HG02943 (cell line): ENCODE measurements around the gene EYS.
"Not testable (repeated sequence)": the region's sequence is repeated elsewhere in the genome, so short reads cannot be mapped to it uniquely, and the experiment has no call there.

Experiments used
- ATAC-seq: cut with Tn5 transposase; IDR thresholded peaks from one replicate; pipeline ENCODE4 v1.9.1; 2021; ENCODE audit warnings: mild to moderate bottlenecking, low read depth, moderate library complexity; ENCODE audit not compliant: unreplicated experiment

Gene EYS

DNA sequence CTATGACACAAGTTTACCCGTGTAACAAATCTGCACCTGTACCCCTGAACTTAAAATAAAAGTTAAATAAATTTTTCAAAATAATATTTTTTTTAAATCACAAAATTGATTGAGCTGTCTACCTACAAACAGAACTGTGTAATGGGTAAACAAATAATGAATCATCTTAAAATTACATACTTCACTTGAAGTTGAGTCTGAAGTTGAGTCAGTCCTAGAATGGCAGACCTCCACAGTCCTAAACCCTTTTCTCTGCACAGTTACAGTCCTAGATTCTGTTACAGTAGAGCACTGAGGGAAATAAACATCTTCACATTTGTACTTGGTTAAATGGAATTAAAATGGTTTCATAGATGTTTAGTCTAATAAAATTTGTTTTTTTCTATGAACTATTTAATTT lies 1190.6 kb downstream of the EYS start:
- no peak for ATAC-seq

DNA sequence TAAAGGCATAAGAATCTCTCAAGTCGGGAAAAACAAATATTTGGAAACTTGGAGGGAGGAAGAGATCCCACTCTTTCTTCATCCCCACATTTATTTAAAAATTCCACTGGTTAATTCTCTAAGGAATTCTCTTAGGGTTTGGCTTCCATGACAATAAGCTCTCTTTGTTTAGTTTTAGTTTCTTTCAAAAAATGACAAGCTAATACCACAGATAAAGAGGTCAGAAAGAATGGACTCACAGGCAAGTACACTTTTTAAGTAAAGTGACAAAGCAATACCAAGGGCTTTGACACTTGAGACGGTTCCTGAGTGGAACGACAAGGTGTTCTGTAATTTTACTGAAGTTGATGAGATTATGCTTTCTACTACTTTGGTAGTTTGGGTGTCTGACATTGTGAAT lies 1199.4 kb downstream of the EYS start:
- ATAC-seq: no peak

DNA sequence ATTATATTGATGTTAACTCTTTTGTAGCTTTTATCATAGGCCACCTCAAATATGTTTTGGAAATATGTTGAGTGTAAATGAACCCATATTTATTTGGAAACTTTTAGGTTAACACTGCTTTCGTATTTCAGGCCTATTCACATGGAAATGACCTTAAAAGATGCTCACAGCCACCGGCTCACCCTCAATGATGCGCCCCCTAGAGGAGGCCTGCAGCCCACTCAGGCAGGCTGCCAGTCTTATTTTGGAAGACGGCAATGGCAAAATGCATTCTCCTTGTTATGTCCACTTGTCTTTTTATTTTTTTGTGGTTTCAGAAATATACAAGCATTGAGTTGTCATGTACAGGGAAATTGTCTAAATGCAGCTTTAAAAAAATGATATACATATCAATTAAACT lies 1201.7 kb downstream of the EYS start:
- no peak for ATAC-seq

DNA sequence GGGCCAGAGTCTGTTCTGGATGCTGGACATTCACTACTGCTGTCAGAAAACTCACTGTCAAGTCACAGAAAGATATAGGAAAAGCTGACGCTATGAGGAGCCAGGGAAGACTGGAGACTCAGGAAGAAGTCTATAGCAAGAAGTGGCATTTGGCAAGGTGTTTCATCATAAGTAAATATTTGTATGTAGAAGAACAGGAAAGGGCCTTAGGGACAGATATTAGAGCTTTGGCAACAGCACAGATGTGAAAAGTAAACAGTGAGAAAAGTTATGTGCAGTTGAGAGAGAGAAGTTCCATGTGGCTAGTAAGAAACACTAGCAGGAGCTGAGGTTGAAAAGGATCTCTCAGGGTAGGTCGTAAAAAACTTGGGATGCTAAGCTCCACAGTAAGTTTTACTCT lies 1202.5 kb downstream of the EYS start:
- no peak for ATAC-seq

DNA sequence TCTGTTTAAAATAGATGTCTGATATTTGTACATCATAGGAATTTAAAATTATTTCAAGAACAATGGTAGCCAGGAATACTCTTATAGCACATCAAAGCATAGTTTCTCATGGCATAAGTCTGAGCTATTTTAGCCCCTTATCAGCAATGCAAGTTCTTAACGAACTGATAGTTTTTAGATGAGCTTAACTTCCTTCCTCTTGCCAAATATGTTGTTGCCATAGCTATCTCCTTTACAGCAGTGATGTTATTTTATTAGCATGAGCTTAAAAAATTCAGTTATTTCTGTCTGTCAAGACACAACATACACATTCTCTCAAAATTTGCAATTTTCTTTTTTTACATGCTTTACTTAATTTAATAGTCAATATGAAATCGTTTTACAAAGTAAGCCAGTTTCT lies 1204.2 kb downstream of the EYS start:
- no peak for ATAC-seq

DNA sequence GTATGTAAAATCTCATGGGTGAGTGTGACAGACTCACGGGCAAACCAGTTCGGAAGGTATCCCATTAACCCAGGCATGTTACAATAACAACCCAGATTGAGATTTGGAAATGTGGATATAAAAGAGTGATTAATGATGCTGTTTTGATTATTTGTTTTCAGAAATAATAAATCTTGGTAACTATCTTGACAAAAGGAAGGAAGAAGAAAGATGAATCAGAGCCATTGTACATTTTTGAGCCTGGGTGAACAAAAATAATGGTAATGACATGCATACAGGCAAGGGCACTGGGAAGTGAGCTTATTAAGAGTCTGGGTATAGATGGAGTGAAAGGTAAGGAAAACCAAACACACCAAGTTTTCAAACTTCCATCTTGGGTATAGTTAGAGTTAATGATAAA lies 1209.4 kb downstream of the EYS start:
- no peak for ATAC-seq

DNA sequence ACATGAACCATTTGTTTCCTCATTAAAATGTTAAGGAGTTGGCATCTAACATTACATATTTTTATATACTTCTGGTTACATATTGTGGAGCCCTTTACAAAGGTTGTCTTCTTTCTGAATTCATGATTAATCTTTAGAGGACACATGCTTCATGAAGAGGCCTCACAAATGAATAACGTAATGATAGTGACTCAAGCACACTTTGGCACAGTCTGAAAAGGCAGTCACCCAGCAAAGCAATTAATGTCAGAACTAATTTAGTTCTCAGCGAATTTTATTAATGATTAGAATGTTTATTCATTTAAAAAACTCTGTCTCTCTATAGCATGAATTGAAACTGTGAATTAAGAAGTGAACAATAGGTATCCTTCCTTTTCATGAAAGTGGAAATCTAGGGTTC lies 1217.3 kb downstream of the EYS start:
- ATAC-seq: no peak

DNA sequence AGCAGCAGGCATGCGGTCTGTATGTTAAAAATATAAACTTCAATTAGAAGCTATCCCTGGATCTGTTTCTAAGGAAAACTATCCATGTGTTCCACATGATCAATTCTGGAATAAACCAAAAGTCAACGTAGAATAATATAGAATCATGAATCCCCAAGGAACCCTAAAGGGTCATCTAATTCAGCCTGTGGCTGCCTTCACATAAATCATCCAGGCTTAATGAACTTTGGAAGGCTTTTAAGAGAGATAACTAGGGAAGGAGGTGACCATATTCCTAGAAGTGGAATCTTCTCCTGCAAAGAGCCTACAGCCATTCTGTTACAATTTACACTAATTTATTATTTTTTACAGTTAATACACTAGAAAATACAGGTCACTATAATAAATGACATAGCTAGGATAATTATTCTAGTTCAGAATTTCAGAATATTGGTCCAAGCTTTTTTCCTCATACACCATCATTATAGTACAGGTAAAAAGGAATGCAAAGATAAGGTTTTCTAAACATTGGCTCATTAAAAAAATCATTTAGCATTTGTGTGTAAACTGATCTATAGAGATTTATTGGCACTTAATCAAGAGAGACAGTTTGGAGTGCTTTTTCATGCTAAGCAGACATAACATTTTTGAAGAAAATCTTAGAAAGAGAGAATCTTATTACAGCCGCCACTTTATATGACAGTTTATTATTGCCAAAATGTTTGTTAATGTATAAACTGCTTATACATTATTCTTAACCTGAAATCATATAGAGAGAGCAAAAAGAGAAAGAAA lies 1220.3 kb downstream of the EYS start:
- ATAC-seq: no peak

DNA sequence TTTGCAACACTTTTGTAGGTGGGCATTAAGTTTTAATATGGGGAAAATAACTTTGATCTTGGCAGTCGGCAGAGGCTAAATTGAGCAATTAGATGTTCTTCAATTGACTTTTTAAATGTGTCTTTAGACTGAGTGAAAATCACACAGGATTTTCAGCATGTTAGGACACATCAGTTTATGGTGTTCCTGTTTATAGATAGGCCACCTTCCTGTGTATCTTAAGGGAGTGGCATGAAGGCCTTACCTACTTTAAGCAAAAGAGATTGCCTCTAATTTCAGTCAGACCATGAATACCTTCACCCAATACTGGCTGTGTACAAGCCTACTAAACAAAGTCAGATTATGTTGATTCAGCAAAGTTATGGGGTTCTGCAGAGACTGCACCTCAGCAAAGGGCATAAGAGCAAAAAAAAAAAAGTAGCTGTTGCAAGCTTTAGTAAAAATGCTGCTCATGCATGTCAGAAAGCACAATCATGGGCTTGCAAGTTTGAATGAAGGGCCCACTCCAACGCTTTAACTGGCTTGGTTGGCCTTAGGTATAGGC lies 1223.0 kb downstream of the EYS start:
- ATAC-seq: no peak

DNA sequence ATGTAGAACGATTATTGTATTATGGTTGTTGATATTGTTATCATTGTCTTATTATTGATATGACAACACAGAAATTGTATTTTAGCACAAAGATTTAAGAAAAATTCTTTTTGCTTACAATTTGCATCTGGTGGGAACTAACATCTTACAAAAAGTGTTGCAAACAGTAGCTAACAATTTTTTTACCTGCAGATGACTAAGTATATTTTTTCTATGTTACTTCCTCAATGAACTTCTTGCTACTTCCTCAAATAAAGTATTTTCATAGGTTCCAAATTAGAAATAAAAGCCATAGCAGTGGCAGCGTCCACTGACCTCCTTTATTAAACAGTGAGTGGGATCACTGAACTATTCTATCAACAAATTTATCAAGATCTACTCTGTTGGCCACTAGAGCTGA lies 1224.4 kb downstream of the EYS start:
- no peak for ATAC-seq

DNA sequence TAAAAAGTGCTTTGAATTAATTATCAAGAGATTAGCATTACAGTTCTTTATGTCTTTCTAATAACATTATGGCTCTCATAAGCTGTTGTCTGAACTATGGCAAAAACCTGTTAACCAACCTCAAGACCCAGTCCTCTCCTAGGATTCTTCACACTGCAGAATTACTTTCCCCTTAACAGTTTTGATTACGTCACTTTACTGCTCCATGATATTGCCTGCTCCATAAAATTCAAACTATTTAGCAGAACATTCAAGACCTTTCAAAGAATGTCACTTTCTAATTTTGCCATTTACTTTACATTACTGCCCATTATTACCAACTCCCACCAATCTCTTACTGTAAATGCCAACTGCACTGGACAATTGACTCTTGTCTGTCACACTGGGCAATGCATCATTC lies 1227.9 kb downstream of the EYS start:
- ATAC-seq: no peak

DNA sequence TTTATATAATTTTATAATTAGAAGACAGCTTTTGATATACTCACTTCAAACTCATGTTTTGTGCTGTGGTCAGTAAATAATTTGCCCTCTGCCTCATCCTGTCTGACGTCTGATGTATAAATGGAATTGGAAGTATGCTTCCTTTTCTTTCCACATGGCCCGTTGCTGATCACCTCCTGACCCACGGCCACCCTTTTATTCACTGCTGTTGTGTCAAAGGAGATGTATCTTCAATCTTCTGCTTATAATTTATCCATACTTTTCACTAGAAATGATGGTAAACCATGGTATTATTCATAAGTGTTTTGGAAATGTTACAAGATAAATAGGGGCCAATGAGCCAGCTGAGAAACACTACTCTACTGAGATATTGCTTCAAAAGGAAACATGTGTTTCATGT lies 1229.6 kb downstream of the EYS start:
- ATAC-seq: no peak

DNA sequence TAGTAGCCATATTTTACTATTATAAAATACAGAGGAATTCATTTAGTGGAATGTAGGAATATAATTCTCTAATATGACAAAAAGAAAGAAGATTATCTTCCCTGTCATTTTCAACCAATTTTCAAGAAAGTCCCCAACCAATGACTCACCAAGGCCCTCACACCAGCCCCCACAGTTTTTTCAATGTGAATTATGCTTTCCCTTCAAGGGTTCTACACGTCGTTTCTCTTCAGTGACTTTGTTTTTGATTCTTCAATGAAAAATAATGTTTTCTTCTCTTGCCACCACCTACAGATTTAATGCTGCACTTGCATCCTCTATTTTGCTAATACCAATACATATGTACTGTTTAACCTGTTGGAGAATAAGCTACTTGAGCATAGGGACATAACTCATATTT lies 1230.1 kb downstream of the EYS start:
- ATAC-seq: no peak

DNA sequence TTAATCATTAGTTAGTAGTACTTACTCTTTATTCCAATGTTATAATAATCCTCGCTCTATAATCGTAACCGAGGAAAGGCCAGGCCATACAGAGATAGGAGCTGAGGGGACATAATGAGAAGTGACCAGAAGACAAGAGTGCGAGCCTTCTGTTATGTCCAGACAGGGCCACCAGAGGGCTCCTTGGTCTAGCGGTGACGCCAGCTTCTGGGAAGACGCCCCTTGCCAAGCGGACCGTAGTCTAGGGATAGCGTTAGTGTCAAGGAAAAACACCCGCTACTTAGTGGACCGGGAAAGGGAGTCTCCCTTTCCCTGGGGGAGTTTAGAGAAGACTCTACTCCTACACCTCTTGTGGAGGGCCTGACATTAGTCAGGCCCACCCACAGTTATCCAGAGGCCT lies 1237.6 kb downstream of the EYS start:
- not testable (repeated sequence) for ATAC-seq

DNA sequence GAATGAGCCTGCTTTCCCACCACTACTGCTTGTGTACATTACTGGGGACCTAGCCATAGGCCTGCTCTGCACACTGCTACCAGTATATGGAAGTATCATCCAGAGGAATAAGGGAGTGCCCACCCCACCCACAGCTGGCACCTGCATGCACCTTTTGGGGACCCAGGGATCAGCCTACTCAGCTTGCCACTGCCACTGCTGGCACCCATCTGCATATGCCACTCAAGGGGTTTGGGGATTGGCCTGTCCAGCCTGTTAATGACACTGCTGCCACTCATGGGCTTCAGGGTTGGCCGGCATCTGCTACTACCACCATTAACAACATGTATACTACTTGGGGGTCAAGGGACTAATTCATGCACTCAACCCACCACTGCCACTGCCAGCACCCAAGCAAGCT lies 1239.4 kb downstream of the EYS start:
- no peak for ATAC-seq

DNA sequence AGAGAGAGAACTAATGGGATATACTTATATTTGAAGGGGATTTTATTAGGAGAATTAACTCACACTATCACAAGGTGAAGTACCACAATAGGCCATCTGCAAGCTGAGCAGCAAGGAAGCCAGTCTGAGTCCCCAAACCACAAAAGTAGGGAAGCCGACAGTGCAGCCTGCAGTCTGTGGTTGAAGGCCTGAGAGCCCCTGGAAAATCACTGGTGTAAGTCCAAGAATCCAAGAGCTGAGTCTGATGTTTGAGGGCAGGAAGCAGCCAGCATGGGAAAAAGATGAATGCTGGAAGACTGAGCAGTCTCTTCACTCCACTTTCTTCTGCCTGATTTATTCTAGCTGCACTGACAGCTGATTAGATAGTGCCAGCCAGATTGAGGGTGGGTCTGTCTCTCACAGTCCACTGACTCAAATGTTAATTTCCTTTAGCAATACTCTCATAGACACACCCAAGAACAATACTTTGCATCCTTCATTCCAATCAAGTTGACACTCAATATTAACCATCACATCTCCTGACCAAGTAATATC lies 1247.5 kb downstream of the EYS start:
- no peak for ATAC-seq

DNA sequence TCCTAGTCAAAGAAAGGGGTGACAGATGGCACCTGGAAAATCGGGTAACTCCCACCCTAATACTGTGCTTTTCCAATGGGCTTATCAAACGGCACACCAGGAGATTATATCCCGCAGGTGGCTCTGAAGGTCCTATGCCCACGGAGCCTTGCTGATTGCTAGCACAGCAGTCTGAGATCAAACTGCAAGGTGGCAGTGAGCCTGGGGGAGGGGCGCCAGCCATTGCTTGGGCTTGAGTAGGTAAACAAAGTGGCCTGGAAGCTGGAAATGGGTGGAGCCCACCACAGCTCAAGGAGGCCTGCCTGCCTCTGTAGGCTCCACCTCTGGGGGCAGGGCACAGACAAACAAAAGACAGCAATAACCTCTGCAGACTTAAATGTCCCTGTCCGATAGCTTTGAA lies 1258.9 kb downstream of the EYS start:
- not testable (repeated sequence) for ATAC-seq

DNA sequence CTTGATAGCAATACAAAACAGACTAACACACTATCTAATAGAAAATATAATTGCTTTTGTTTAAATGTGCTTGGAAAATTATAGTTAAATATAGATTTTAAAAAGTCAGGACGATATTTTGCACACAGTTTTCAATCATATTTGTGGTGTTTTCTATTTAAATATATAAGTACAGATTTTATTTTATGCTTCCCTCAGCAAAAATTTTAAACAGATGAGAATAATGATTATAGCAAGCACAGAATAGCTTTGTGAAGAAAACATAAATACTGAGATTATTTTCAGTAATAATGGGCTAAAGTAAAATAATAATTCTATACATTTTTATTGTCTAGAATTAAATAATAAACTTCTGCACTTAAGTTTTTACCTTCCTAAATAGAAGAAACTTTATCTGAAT lies 1262.0 kb downstream of the EYS start:
- ATAC-seq: no peak

DNA sequence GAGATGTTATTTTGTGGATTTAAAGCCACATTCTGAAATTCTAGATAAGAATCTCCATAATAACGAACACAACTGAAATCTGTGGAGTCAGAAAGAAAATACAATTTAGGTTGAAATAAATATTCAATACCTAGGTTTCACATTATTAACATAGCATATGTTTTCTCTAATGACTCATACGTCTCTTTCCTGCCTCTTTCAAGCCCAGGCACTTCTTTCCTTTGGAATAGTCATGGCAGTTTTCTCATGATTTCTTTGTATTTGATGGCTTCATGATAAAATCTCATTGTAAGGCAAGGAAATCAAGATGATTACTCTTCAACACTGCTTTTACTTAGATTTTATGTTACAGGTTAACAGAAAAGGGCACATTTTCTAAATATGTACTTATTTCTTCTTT lies 1267.8 kb downstream of the EYS start:
- ATAC-seq: no peak

DNA sequence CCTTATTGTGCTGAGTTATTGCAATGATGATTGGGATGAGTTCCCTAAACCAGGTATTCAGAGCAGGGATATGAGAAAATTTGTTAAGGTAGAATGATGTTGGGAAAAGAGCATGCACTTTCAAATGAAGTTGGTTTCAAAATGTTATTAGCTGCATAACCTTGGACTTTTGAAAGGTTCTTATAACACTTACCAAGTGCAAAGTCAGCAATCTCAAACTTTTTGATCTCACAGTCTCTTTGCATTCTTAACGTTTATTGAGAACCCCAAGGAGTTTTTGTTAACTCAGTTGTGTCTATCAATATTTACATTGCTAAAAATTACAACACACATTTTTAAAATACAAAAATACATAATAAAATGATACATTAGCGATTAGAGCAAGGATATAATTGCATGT lies 1269.0 kb downstream of the EYS start:
- ATAC-seq: no peak

DNA sequence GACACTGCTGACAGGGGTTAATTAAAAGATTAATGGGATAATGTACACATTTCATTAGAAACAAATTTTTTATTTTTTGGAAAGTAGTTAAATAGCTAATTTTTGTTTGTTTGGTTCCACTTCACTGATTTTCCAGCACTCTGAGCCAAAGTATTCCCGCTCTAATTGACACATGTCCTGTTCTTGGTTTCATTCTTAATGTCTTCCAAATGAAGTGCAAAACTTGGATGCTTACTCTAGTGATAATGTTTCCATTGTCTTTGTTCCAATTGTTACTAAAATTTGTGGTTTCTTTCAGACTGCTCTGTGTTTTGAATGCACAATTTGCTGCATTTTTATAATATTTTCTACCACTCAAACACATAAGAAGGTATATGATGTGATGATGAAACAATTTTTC lies 1277.1 kb downstream of the EYS start:
- no peak for ATAC-seq

DNA sequence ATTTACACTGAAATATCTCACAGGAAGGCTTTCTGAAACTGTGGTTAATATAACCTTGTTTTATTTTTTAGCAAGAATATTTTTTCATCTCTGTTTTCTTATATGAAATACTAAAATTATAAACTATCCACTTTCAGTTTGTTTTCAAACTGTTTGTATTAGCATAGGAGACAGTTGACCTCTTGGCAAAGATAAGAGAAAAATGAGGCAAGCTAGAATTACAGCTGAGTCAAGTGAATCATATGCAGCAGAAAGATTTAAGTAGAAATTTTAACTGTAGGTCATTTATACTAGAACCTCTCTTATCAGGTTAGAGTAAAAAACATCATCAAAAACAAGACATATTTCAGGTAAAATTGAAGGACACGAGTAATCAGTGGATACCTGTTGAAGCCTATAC lies 1278.8 kb downstream of the EYS start:
- ATAC-seq: no peak
